ENCODE measurements around the gene TNNC1.

Gene TNNC1

GRCh38 chr3:52483081-52483480 is 29.2 kb upstream of the TNNC1 start:
- H3K4me3 ChIP-seq (ENCODE audit: low read depth in 1 of 2, low read length in 2 of 2), result no peak overlapping the region
- H3K4me1 ChIP-seq (ENCODE audit: control insufficient read depth in 1 of 2, insufficient read depth in 2 of 2, low read length in 2 of 2), result peaks cover 0 to 25% of the 10 kb centered on the region in 2 donors
- H3K27ac ChIP-seq (ENCODE audit: low read length), result no peak overlapping the region
- H3K9me3 ChIP-seq (ENCODE audit: control insufficient read depth in 1 of 2, low read length in 2 of 2), result no peaks in the 10 kb centered on the region
- peaks cover 53 to 73% of the 10 kb centered on the region in 2 donors for H3K36me3 ChIP-seq (ENCODE audit: control insufficient read depth in 1 of 2, insufficient read depth in 2 of 2, low read length in 2 of 2)
- no peaks in the 10 kb centered on the region for H3K27me3 ChIP-seq (ENCODE audit: low read depth, low read length)

DNA sequence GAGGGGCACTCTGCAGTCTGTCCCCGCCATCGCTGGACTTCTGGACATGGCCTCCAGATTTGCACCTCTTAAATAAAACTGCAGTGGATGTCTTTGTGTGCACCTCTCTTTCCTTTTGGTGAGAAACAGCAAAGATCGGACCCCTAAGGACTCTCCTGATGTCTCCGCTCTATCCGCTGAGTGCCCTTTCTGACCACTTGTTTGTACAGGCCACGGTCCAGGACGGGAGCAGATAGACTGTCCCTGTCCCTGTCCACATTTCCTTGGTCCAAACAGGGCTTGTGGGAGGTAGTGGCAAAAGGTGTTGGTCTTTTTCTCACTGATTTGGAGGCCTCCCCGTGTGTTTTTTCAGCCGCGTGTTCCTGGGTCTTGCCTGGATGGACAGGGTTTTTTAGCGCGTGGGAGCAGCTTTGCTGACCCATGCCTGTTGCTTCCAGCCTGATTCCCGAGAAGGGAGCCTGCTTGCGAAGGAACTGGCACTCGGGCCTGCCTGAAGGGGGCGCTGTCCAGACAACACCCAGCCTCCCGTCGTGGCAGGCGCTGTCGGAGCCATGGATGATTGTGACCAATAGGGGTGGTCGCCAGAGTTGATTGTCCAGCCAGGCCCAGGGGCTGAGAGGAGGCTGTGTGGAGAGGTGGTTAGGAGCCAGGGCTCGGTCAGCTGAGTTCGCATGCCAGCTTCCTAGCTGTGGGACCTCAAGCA is 28.1 kb upstream of the TNNC1 start:
- H3K27ac ChIP-seq (ENCODE audit: low read length), result no peak overlapping the region
- H3K27me3 ChIP-seq (ENCODE audit: low read depth, low read length), result no peaks in the 10 kb centered on the region
- H3K36me3 ChIP-seq (ENCODE audit: control insufficient read depth in 1 of 2, insufficient read depth in 2 of 2, low read length in 2 of 2), result peaks cover 55 to 73% of the 10 kb centered on the region in 2 donors
- no peak overlapping the region for H3K4me3 ChIP-seq (ENCODE audit: low read depth in 1 of 2, low read length in 2 of 2)
- H3K4me1 ChIP-seq (ENCODE audit: control insufficient read depth in 1 of 2, insufficient read depth in 2 of 2, low read length in 2 of 2), result peaks cover 0 to 25% of the 10 kb centered on the region in 2 donors
- no peaks in the 10 kb centered on the region for H3K9me3 ChIP-seq (ENCODE audit: control insufficient read depth in 1 of 2, low read length in 2 of 2)

- Histone ChIP-seq H3K27ac (ENCODE audit: low read length) (no peak overlapping the region), H3K27me3 (ENCODE audit: low read depth, low read length) (no peaks in the 10 kb centered on the region), H3K9me3 (ENCODE audit: control insufficient read depth in 1 of 2, low read length in 2 of 2) (no peaks in the 10 kb centered on the region), H3K36me3 (ENCODE audit: control insufficient read depth in 1 of 2, insufficient read depth in 2 of 2, low read length in 2 of 2) (peaks cover 59 to 74% of the 10 kb centered on the region in 2 donors), H3K4me3 (ENCODE audit: low read depth in 1 of 2, low read length in 2 of 2) (no peak overlapping the region), H3K4me1 (ENCODE audit: control insufficient read depth in 1 of 2, insufficient read depth in 2 of 2, low read length in 2 of 2) (peaks cover 0 to 25% of the 10 kb centered on the region in 2 donors)
Measured at GRCh38 chr3:52480768-52481715, 27.2 kb upstream of the TNNC1 start.

GRCh38 chr3:52479877-52480575 is 26.2 kb upstream of the TNNC1 start:
- Histone ChIP-seq H3K36me3 (ENCODE audit: control insufficient read depth in 1 of 2, insufficient read depth in 2 of 2, low read length in 2 of 2) (peaks cover 64 to 78% of the 10 kb centered on the region in 2 donors), H3K27ac (ENCODE audit: low read length) (no peak overlapping the region), H3K9me3 (ENCODE audit: control insufficient read depth in 1 of 2, low read length in 2 of 2) (no peaks in the 10 kb centered on the region), H3K27me3 (ENCODE audit: low read depth, low read length) (no peaks in the 10 kb centered on the region), H3K4me1 (ENCODE audit: control insufficient read depth in 1 of 2, insufficient read depth in 2 of 2, low read length in 2 of 2) (peaks cover 0 to 25% of the 10 kb centered on the region in 2 donors), H3K4me3 (ENCODE audit: low read depth in 1 of 2, low read length in 2 of 2) (no peak overlapping the region)

DNA sequence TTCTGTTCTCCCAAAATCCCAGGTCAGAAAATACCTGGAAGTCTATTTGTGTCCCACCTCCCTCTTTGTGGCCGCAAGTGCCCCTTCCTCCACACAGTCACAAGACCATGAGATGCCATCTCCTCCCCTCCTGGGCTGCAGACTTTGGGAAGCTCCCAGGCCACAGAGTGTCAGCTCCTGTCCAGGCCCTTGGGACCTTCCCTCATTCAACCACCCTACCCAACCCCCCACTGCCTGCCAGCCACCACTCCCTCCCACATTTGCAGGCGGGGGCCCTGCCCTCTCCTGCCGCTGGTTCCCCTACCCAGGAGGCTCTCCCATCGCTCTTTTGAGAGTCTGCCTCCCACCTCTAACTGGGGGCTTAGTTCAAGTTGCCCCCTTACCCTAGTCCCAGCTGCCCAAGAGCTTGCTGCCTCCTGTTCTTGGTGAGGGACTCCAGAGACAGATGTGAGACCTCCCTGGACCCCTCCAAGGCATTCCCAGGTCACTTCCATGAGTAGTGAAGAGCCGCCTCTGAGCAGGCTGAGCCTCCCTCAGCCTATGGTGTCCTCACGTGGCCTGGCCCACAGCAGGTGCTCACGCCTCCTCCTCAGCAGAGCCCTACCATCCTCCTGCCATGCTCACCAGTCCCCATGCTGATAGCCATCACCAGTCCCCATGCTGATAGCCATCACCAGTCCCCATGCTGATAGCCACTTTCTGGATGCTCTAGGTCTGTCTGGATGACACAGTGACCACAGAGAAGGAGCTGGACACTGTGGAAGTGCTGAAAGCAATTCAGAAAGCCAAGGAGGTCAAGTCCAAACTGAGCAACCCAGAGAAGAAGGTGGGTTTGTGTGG is 25.4 kb upstream of the TNNC1 start:
- Histone ChIP-seq H3K4me1 (ENCODE audit: control insufficient read depth in 1 of 2, insufficient read depth in 2 of 2, low read length in 2 of 2) (peaks cover 0 to 17% of the 10 kb centered on the region in 2 donors), H3K36me3 (ENCODE audit: control insufficient read depth in 1 of 2, insufficient read depth in 2 of 2, low read length in 2 of 2) (peaks cover 67 to 84% of the 10 kb centered on the region in 2 donors), H3K4me3 (ENCODE audit: low read depth in 1 of 2, low read length in 2 of 2) (no peak overlapping the region), H3K27me3 (ENCODE audit: low read depth, low read length) (no peaks in the 10 kb centered on the region), H3K27ac (ENCODE audit: low read length) (no peak overlapping the region), H3K9me3 (ENCODE audit: control insufficient read depth in 1 of 2, low read length in 2 of 2) (no peaks in the 10 kb centered on the region)

DNA sequence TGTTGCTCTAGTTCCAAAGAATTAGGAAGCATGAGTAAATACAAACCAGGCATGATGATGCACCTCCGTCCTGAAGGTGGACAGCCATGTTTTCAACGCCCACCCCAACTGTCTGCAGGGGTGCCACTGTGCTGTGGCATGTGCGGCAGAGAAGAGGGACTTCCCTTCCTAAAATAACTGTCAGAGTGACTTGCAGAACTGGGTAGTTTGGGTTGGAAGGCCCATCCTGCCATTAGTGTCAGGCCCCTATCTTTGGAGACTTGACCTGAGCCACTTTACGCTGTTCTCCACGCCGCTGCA is 23.9 kb upstream of the TNNC1 start:
- Histone ChIP-seq H3K27ac (ENCODE audit: low read length) (no peak overlapping the region), H3K27me3 (ENCODE audit: low read depth, low read length) (no peaks in the 10 kb centered on the region), H3K4me1 (ENCODE audit: control insufficient read depth in 1 of 2, insufficient read depth in 2 of 2, low read length in 2 of 2) (peaks cover 0 to 2% of the 10 kb centered on the region in 2 donors), H3K36me3 (ENCODE audit: control insufficient read depth in 1 of 2, insufficient read depth in 2 of 2, low read length in 2 of 2) (peaks cover 81 to 95% of the 10 kb centered on the region in 2 donors), H3K4me3 (ENCODE audit: low read depth in 1 of 2, low read length in 2 of 2) (no peak overlapping the region), H3K9me3 (ENCODE audit: control insufficient read depth in 1 of 2, low read length in 2 of 2) (no peaks in the 10 kb centered on the region)

DNA sequence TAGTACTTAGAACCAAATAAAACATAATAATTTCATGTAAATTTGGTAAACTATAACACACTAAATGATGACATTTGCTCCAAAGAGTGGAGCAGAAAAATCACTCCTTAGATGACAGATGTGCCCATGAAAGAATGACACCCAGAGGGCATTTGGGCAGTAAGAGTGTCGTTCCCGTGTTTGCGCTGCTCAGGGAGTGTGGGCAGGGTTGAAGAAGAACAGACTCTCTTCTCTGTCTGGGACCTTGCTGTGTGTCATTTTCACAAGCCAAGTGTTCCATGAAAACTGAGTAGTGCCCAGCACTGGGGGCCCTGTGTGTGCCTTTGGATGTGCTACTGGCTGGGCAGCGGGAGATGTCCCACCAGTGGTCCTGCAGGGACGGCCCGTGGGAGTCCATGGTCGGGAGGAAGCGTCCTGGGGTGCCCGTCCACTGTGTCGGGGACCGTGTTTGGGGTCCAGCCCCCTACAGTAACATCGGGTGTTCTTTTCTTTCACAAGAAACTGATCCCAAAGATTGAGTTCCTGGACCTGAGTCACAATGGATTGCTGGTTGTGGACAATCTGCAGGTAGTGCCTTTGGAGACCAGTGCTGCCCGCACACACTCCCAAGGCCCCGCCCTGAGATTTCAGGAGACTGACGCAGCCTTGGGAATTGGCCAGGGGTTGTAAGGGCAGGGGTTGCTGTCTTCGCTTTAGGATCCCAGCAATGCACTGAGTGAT is 23.4 kb upstream of the TNNC1 start:
- Histone ChIP-seq H3K9me3 (ENCODE audit: control insufficient read depth in 1 of 2, low read length in 2 of 2) (no peaks in the 10 kb centered on the region), H3K27ac (ENCODE audit: low read length) (no peak overlapping the region), H3K36me3 (ENCODE audit: control insufficient read depth in 1 of 2, insufficient read depth in 2 of 2, low read length in 2 of 2) (peaks cover 85 to 95% of the 10 kb centered on the region in 2 donors), H3K4me3 (ENCODE audit: low read depth in 1 of 2, low read length in 2 of 2) (no peak overlapping the region), H3K27me3 (ENCODE audit: low read depth, low read length) (no peaks in the 10 kb centered on the region), H3K4me1 (ENCODE audit: control insufficient read depth in 1 of 2, insufficient read depth in 2 of 2, low read length in 2 of 2) (peaks cover 0 to 3% of the 10 kb centered on the region in 2 donors)

- no peaks in the 10 kb centered on the region for H3K27me3 ChIP-seq (ENCODE audit: low read depth, low read length)
- H3K27ac ChIP-seq (ENCODE audit: low read length), result no peak overlapping the region
- H3K36me3 ChIP-seq (ENCODE audit: control insufficient read depth in 1 of 2, insufficient read depth in 2 of 2, low read length in 2 of 2), result peaks cover 50 to 72% of the 10 kb centered on the region in 2 donors
- no peaks in the 10 kb centered on the region for H3K9me3 ChIP-seq (ENCODE audit: control insufficient read depth in 1 of 2, low read length in 2 of 2)
- no peak overlapping the region for H3K4me3 ChIP-seq (ENCODE audit: low read depth in 1 of 2, low read length in 2 of 2)
- H3K4me1 ChIP-seq (ENCODE audit: control insufficient read depth in 1 of 2, insufficient read depth in 2 of 2, low read length in 2 of 2), result peaks cover 5 to 11% of the 10 kb centered on the region in 2 donors
Measured at GRCh38 chr3:52473026-52473425, 19.2 kb upstream of the TNNC1 start.

DNA sequence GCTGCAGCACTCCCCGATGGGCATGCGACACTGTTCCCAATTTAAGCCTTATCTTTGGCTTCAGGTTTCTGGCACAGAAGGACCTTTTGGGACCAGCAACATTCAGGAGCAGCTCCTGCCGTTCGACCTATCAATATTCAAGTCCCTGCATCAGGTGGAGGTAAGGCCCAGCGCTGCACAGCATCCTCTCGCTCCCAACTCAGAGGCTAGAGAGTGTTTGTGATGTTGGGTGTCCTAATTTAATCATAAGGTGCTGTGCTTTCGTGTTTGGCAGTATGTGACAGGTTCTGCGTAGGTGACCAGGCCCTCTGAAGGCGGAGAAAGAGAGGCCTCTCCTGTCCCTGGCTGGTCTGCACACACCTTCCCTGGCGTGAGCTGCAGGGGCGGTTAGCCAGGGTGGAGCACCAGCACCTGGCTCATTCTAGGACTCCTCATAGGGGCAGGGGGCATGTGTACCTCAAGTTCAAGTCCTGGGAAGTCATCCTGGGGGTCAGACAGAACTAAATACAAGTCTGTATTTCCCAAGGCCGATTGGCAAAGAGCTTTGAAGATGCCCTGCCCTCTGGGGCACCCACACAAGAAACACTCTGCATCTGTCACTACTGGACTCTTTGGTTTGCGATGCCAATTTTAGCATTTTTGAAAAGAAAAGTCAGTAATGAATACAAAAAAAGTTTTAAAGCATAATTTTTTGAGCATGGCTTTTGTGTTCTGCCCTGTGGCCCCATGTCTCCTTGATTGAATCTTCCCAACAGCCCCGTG is 18.6 kb upstream of the TNNC1 start:
- Histone ChIP-seq H3K4me3 (ENCODE audit: low read depth in 1 of 2, low read length in 2 of 2) (no peak overlapping the region), H3K27ac (ENCODE audit: low read length) (no peak overlapping the region), H3K27me3 (ENCODE audit: low read depth, low read length) (no peaks in the 10 kb centered on the region), H3K9me3 (ENCODE audit: control insufficient read depth in 1 of 2, low read length in 2 of 2) (no peaks in the 10 kb centered on the region), H3K4me1 (ENCODE audit: control insufficient read depth in 1 of 2, insufficient read depth in 2 of 2, low read length in 2 of 2) (peaks cover 6 to 11% of the 10 kb centered on the region in 2 donors), H3K36me3 (ENCODE audit: control insufficient read depth in 1 of 2, insufficient read depth in 2 of 2, low read length in 2 of 2) (peaks cover 43 to 66% of the 10 kb centered on the region in 2 donors)
